GM19468 (cell line): Measurements from ENCODE around the gene ASTN1.

Experiments used
- ATAC-seq: cut with Tn5 transposase; IDR thresholded peaks from one replicate; pipeline ENCODE4 v1.9.1; 2021; ENCODE audit warnings: mild to moderate bottlenecking, moderate library complexity, moderate number of reproducible peaks; ENCODE audit not compliant: unreplicated experiment; ENCODE audit errors: extremely low read depth

ASTN1 gene

DNA sequence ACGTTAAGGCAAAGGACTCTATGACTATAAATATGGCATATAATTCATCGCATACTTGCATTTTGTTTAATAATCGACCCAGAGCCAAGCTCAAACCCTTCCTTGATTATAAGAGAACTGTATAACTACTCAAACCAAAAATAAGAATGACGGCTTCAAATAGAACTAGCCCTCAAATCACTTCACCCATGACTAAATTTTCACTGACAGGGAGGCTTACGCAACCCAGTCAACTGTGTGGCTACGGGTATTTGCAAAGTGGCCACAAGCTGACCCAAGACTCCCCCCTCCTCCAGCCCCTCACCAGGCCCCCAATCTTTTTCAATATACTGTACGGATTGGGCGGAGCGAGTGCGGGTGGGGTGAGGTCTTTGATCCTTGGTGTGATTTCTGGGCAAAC is 268.3 kb downstream of the ASTN1 start:
- no peak for ATAC-seq

- ATAC-seq, result no peak
Measured at GRCh38 chr1:176894450-176894849, 270.1 kb downstream of the ASTN1 start.

DNA sequence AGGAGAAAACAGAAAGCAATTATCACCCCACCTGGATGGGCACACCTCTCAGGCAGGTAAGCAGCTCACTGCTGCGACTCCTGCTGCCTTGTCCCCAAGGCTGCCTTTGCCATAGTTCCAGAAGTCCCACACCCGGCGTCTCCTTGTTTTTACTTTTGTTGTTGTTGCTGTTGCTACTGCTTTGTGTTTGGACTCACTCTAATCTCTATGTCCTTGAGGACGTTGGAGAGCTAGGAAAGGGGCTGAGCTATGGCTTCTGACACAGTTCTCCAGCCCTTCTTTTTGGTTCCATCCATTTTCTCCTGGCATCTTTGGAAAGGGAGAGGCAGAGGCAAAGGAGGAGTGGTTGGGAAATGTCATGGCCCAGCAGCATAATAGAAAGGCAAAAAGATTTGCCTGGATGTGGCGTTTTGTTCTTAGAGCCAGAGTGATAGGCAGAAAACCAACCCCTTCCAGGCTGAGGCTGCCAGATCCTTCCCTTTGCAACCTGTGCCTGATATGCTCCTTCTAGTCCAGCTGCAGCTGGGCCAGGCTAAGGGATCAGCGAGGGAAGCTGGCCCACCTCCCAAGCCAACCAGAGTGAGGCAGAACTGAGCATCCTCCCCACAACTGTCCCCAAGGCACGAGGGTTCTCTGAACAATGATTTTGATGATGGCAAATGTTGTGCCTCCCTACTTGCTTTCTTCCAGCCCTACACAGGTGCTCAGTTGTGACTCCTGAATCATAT is 270.7 kb downstream of the ASTN1 start:
- ATAC-seq, result no peak

DNA sequence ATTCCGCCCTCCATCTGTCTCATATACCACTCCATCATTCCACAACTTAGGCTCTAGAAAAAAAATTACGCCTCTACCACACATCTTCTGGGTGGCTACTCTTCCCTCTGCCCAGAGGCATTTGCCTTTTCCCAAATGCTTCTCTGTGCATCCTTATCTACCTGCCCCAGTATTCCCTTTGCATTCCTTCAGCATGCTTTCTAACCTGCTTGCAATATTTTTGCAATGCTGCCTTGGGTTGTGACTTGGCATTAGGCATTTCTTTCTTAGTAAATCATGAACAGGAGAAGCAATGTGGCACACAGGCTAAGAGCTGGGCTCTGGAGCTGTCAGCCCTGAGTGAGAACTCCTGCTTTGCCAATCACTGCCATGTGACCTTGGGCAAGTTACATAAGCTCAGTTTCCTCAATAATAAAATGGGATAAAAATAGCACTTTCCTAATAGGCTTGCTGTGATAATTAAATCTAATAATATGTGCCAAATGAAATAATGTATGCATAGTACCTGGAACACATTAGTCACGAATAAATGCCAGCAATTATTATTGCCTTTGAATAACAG is 276.0 kb downstream of the ASTN1 start:
- ATAC-seq, result no peak

DNA sequence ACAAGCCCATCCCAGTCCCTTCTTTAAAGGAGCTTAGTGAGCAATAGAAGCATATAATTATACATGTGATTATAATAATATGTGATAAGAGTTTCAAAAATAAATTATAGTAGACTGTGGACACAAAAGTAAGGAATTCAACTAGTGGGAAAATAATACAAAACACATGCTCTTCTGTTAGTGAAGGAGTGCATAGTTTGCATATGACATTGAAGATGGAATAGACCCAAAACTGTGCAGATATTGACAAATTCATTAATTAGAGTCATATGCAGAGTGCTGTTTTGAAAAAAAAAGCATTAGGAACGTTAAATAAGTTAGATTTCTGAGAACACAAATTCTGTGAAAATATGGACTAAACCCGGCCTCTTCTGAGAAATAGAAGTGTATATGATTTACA is 278.8 kb downstream of the ASTN1 start:
- no peak for ATAC-seq

DNA sequence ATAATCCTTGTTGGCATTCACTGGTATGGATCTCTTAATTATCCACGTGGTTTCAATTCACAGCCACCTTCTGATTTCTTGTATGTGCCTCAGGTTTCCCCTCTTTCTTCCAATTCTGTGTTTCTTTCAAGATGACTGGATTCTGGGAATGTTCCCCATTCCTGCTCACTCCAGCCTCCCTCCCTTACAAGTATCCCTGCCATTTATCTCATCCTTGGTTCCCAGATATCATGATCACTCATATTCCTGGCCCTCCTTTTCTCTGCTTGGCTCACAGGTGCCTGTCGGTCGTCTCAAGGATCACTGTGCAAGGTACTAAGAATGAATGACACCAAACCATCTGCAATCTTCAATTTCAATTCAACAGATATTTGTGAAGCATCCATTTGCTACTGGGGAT is 279.2 kb downstream of the ASTN1 start:
- ATAC-seq, result no peak

GRCh38 chr1:176884911-176885310 is 279.6 kb downstream of the ASTN1 start:
- no peak for ATAC-seq

DNA sequence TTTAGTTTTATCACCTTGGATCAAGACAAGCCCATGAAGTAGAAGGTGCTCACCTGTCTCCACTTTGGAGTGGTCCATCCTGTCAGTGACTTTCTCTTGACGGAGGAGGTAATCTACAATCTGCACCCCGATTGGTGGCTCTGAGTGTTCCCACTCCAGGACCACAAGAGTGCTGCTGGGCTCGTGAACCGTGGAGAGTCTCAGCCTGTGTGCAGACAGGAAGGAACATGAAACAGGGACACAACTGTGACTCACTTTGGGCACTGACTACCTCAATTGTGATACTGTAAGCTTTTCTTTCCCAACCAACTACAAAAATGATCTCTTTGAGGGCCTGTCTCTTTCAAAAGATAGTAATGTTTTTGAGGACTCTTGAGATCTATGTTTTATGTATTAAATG is 280.2 kb downstream of the ASTN1 start:
- ATAC-seq, result no peak

GRCh38 chr1:176880955-176881595 is 283.4 kb downstream of the ASTN1 start:
- no peak for ATAC-seq

- no peak for ATAC-seq
Measured at GRCh38 chr1:176879784-176880620, 284.5 kb downstream of the ASTN1 start.

DNA sequence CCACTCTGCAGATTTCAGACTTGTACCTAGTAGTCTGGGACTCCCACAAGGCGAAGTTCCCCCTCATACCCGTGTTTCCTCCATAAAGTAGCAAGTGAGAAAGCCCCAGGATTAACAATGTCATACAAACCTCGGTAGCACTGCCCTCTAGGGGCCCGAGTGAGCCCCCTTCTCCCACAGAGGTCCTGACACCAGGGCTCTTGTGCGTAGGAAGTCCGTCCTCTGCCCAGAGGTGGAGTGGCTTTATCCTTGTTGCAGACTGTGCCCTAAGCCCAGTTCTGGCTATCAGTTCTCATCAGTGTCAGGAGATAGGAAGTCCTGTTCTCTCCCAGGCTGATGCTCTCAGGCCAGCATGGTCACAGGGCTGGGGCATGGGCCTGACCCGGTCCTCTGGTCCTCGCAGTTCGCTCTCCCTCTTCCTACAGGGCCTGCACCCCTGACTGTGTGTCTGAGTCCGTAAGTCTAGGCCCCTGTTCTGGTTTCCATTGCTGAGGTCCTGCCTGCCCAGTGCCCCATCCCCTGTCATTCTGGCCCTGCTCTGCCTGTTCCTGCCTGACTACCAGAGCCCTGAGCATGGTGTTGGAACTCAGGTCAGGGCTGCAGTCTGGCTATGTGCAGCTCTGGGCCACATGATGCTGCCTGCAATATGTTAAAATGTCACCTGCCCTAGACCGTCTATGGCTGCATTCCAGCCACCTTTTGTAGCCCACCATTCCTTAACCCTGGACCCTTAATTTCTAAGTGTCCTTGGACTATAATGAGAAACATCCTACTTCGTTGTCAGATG is 285.6 kb downstream of the ASTN1 start:
- ATAC-seq, result no peak

GRCh38 chr1:176877557-176877956 is 287.0 kb downstream of the ASTN1 start:
- no peak for ATAC-seq

GRCh38 chr1:176876966-176877515 is 287.5 kb downstream of the ASTN1 start:
- no peak for ATAC-seq

DNA sequence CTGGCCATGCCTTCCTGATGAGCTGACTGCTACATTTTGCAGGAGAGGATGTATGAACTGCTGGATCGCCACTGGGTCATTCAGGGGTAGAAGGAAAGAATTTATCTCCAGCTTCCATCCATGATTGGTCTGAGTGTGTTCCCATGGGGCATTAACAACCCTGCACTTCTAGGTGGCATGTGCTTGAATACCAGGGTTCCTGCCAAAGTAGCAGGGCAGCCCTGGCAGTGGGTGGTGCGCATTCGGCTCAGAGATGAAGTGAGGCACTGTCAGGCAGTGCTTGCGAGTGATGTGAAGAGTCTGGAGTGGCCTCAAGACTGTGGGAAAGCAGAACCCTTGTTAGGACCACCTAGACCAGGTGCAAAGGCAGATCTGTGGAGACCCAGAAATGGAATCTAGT is 294.9 kb downstream of the ASTN1 start:
- no peak for ATAC-seq

- ATAC-seq, result no peak
Measured at GRCh38 chr1:176866011-176866714, 298.3 kb downstream of the ASTN1 start.

DNA sequence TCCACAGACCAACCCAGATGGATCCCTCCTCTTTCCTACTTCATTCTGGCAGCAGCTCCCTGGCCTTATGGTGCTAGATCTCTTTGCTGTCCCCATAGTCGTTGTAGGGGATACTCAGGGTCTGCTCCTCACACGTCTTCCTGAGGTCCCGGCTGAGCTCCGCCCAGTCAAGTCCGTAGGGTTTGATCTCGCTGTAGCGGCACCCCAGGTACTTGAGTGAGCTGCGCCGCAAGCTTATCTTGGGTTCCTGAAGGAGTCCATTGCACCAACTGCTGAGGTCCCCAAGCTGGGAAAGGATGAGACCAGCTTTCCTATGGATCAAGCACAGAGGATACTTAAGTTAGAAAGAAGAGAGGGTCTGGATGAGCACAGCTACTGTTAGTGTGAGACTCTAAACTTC is 300.3 kb downstream of the ASTN1 start:
- ATAC-seq, result no peak

GRCh38 chr1:176863613-176864012 is 300.9 kb downstream of the ASTN1 start:
- no peak for ATAC-seq

GRCh38 chr1:176858433-176858916 is 306.0 kb downstream of the ASTN1 start:
- ATAC-seq, result no peak

- ATAC-seq, result no peak
Measured at GRCh38 chr1:176857632-176858031, 306.9 kb downstream of the ASTN1 start.
